NCI-H345 treated with DMSO at 0.1 percent for 48 hours (cell line): ENCODE data around the gene BCKDHA.
"Not testable (repeated sequence)": the region's sequence is repeated elsewhere in the genome, so short reads cannot be mapped to it uniquely, and the experiment has no call there.

Source experiments
- DNase-seq: peaks from one replicate; lab custom pipeline; 2025; ENCODE audit not compliant: unreplicated experiment; lab: John Stamatoyannopoulos, UW

The BCKDHA gene

GRCh38 chr19:41403181-41403970 lies 5.8 kb downstream of the BCKDHA start:
- no peak for DNase-seq

DNA sequence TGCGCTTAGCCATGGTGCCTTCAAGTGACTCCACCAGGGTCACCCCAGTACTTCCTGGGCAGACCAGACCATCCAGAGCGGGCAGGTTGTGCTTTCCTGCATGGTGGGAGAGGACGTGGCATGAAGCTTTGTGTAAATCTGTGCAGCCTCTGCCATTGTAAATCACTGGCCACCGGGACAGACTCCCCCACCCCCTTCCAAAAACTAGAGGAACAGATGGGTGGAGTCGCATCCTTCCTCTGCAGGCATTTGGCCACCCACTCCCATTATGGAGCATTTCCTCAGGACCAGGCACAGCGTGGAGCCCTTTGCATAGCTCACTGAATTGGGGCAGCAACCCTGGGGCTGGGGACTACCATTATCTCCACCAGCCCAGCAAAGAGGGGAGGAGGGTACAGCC lies 8.2 kb downstream of the BCKDHA start:
- no peak for DNase-seq

- DNase-seq = no peak
These were observed 9.7 kb downstream of the BCKDHA start for GRCh38 chr19:41407271-41407670.

- DNase-seq = no peak
These were observed 10.6 kb downstream of the BCKDHA start for GRCh38 chr19:41408256-41408655.

DNA sequence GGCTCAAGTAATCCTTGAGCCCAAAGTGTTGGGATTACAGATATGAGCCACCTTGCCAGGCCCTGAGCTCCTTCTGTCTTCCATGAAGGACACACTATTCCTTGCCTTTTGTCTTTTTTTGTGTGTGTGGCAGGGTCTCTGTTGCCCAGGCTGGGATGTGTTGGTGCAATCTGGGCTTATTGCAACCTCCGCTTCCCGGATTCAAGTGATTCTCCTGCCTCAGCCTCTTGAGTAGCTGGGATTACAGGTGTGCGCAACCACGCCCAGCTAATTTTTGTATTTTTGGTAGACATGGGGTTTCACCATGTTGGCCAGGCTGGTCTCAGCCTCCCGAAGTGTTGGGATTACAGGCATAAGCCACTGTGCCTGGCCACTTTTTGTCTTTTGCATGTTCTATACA lies 11.2 kb downstream of the BCKDHA start:
- not testable (repeated sequence) for DNase-seq

GRCh38 chr19:41409288-41409687 lies 11.7 kb downstream of the BCKDHA start:
- DNase-seq = no peak

GRCh38 chr19:41410336-41411054 lies 12.9 kb downstream of the BCKDHA start:
- no peak for DNase-seq

DNA sequence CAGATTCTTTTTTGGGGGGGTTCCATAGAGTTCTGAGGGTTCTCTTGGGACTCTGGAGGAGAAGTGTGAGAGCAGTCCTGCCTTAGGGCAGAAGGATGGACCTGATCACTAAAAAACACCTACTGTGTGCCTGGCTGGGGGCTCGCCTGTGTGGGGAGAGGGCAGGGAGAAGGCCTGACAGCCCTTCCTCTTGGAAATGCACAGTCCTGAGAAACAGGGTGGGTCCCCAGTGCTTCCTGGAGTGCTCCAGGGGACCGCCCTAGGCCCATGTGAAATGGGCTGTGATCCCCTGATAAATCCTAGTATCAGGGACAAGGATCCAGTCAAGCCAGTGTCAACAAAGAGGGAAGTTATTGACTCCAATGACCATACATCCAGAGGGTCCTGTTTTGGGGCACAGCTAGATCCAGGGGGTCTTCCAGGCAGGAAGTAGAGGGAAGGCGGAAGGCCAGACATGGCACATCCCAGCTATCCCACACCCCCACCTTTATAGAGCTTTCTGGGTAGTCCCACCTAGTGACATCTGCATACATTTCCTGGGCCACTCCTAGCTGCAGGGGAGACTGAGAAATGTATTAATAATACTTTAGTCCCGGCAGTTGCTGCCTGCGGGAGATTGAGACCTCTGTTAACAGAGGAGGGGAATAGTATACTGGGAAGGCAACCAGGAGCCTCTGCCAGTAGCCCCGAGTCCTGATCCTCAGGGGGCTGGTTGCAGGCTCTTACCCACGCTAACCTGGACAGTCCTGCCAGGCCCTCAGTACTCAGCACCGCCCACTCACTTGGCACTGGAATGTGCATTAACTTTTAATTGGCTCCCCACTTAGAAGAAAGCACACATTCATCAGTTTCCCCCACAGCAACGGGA lies 13.7 kb downstream of the BCKDHA start:
- no peak for DNase-seq

DNA sequence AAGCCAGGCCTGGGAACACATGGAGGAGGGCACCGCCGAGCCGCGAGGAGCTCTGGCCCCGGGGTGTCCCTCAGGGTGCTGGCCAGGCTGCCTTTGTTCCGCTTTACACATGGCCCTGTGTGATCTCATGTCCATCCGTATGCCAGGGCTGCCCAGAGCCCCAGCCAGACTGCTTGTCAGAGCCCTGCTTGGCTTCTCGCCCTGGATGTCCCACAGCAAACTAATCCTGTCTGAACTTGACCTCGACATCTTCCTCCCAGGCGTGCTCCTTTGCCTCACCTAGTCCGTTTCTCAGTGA lies 14.3 kb downstream of the BCKDHA start:
- no peak for DNase-seq

GRCh38 chr19:41412953-41413352 lies 15.3 kb downstream of the BCKDHA start:
- no peak for DNase-seq

- no peak for DNase-seq
These were observed 16.3 kb downstream of the BCKDHA start for GRCh38 chr19:41413947-41414346.

GRCh38 chr19:41414461-41414860 lies 16.8 kb downstream of the BCKDHA start:
- DNase-seq = no peak

GRCh38 chr19:41415154-41415571 lies 17.5 kb downstream of the BCKDHA start:
- no peak for DNase-seq

DNA sequence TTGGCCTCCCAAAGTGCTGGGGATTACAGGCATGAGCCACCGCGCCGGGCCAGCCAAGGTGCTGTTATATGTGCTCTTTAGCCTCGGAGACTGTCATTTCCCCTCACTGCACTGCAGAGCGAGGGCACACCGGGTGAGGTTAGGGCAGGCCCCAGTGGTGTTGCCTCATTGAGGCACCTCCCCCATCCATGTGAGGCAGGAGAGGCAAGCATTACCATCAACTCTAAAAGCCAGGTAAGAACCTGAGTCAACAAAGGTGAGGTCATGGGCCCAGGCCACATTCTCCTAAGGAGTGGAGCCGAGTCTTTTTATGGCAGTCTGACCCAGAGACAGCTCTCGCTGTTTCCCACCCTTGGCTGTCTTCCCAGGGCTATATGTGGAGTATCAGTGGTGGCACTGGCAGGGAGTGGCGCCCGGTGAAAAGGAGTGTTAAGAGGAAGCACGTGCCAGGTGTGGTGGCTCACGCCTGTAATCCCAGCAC lies 18.6 kb downstream of the BCKDHA start:
- DNase-seq = no peak

DNA sequence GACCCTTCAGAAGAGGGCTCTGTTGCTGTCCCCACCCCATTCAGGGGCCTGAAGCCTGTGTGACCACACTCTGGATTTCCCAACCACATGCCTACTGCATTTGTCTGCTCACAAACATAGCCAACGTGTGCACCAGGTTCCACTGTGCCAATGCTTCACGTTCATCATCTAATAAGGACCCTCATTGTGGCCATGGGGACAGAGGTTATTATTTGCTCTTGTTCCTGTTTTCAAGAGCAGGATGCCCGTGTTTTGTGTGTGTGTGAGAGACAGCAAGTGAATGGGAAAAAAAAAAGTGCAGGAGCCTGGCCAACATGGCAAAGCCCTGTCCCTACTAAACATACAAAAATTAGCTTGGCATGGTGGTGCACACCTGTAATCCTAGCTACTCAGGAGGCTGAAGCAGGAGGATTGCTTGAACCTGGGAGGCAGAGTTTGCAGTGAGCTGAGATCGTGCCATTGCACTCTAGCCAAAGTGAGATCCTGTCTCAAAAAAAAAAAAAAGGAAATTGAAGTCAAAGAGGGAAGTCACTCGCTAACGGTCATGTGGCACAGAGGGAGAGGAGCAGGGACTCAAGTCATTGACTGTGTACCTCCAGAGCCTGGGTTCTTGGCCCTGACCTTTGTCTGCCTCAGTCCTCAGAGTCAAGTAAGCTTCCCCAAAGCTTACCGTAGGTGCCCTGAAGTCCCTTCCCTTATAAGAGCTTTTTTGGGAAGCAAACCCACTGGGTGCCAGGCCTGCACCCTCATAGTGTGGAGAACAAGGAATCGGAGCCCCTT lies 22.7 kb downstream of the BCKDHA start:
- DNase-seq = no peak

DNA sequence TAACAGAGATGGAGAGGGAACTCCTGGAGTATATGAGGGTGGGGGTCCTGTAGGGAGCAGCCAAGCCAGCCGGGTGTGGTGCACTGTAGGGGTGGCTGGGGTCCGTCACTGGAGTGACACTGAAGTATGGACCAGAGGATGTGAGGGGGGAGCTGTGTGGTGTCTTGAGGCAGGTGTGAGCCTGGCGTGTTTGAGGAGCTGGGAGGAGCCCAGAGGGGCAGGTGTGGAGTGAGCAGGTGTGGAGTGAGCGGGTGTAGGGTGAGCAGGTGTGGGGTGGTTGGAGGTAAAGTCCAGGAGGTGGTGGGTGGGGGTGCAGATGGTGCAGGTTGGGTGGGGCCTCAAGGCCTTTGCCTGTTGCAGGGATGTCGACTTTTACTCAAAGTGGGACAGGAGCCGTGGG lies 23.7 kb downstream of the BCKDHA start:
- DNase-seq = no peak

GRCh38 chr19:41421973-41422372 lies 24.4 kb downstream of the BCKDHA start:
- DNase-seq = no peak

GRCh38 chr19:41422456-41422855 lies 24.8 kb downstream of the BCKDHA start:
- no peak for DNase-seq

GRCh38 chr19:41422955-41423354 lies 25.3 kb downstream of the BCKDHA start:
- no peak for DNase-seq

- DNase-seq = no peak
These were observed 26.9 kb downstream of the BCKDHA start for GRCh38 chr19:41424335-41425173.
